ENCODE measurements around the gene CHDH.
A peak's percentile ranks its signal among the peaks of the same experiment; 100 is the strongest.

The CHDH gene

DNA sequence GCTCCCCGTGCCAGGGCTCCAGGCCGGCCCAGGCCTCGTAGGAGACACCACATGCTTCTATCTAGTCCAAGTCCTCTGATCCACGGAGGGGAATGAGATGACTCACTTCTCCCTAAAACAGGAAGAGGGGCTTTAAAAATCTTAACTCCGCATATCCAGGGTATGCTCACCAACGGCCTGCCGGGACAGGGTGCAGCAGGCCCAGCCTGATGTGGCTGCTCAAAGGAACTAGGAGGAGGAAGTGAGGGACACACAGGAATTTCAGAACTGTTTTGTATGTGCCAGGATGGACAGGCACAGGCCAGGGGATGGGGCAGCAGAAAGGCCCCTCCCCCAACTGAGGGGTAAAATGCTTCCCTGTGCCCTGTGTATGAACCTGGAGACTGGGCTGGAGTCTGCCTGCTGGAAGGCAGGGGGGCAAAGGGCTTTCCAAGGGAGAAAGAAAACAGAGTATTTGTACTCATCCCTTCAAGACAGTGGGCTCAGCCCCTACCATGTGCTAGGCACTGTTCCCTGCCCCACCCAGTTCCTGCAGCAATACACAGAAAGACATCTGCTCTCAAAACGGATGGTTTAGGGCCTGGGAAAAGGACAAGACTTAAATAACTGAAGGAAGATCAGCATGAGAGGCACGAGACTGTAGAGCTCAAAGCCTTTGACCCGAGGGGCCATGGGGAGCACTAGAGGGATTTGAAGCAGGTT, 22.1 kb downstream of the CHDH start:
- DNase-seq = peak; percentile 11

DNA sequence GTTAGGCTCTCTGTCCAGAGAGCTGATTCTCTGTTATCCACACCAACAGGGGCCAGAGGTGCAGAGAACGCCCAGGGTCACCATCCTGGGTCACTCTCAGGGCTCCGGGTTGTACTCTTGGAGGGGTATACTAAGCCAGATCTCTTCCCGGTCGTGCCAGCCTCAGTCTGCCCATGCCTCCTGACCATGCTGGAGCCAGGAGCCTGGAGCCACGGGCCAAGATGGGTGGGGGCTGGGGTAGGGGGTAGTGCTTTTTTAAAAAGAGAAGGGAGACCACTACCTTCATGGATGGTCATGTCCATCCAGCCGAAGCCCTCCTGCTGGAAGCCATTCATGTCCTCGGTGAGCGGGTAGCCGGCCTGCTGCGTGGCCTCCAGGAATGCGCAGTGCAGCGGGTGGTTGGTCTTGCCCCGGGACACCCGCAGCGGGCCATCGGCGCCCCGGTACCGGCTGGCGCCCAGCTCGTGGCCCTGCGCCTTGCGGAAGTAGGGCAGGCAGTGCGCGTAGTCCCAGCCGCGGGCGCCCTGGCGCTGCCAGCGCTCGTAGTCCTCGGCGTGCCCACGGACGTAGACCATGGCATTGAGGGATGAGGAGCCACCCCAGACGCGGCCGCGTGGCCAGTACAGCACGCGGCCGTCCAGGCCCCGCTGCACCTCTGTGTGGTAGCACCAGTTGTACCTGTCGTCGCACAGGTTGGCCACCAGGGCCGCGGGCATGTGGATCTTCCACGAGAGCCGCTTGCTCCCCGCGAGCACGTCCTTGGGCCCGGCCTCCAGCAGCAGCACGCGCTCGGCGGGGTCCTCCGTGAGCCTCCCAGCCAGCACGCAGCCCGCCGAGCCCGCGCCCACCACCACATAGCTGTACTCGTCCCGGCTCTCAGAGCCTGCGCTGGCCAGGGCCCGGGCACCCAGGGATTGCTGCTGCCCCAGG, 22.9 kb downstream of the CHDH start:
- DNase-seq = peak; percentile 7

DNA sequence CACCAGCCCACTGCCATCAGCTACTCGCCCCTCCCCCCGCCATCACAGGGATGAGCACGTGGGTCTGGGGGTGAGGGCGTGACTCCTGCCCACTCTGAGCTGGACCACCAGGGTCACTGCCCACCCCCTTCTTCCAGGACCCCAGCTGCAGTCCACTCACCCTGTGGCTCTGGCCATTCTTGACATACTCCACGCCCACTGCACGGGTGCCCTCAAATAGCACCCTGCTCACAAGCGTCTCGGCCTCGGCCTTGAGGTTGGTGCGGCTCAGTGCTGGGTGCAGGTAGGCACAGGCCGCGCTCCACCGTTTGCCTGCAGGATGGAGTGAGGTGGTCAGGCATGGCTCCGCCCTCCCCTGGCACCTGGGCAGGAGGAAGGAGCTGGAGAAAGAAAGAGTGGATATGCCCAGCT, 23.9 kb downstream of the CHDH start:
- DNase-seq = peak; percentile 11

DNA sequence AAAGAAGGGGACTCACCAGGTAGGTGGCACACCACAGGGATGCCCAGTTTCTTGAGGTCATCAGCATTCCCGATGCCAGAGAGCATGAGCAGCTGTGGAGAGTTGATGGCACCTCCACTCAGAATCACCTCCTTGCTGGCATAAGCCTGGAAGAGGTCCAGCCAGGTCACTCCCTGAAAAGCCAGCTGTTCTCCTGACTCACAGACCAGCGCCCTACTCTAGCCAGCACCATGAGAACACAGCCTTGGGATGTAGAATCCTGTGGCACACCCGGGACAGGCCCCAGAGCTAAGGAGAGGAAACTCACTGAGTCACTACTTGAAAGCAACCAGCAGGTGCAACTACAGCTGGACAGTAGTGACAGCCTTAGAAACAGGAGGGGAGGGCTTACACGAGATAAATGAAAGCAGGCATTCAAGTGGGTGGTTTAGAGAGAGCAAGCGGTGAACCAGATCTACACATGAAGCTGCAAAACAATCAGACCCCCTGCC, 24.5 kb downstream of the CHDH start:
- peak; percentile 20 for DNase-seq

DNA sequence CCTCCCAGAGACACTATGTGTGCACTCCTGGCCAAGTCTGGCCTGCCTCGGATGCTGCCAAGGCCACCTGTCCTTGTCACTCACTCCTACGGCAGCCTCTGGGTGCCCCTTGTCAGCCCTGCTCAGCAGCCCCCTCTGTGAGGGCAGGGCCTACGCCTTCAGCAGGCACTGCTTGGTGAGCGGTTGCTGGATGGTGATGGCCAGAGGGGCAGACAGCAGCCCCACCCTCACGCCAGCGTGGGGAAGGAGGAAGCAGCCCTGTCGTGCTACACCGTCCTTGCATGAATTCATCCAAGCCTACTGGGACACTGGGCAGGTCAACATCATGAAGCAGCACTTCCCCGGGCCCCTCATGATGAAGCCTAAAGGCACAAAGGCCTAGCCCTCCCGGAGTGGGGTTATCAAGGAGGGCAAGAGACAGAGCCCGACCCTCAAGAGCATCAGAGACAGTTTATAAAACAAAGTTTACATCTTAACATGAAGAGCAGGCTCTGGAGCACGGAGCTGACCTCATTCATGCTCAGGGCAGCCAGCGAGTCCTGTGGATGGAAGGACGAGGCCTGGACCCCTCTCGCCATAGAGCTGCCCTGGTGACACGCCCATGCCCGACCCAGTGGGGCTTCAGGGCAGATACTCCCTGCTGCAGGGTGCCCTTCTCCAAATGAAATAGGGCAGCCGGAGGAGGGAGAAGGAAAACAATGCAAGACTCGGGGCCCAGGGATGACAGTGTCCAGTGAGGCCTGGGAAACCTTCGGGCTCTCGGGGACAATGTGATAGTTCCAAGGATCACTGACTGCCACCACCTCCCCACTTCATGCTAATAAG, 25.3 kb downstream of the CHDH start:
- DNase-seq = peak; percentile 71

DNA sequence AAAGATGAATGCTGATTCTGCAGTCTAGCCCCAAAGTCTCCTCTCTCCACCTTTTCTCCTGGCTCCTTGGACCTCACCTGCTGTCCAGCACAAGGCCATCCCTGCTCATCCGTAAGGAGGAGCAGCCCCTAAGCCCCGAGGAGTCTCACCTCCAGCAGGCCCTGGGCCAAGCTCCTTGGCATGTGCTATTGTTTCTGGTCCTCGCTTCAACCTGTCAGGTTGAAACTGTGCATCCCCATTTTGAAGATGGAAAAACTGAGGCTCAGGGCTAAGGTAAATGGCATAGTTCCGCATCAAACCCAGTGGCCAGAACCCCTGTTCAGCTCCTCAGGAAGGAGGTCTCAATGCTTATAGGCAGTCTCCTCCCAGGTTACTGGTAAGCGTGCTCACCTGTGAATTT, 26.1 kb downstream of the CHDH start:
- DNase-seq = peak; percentile 3

DNA sequence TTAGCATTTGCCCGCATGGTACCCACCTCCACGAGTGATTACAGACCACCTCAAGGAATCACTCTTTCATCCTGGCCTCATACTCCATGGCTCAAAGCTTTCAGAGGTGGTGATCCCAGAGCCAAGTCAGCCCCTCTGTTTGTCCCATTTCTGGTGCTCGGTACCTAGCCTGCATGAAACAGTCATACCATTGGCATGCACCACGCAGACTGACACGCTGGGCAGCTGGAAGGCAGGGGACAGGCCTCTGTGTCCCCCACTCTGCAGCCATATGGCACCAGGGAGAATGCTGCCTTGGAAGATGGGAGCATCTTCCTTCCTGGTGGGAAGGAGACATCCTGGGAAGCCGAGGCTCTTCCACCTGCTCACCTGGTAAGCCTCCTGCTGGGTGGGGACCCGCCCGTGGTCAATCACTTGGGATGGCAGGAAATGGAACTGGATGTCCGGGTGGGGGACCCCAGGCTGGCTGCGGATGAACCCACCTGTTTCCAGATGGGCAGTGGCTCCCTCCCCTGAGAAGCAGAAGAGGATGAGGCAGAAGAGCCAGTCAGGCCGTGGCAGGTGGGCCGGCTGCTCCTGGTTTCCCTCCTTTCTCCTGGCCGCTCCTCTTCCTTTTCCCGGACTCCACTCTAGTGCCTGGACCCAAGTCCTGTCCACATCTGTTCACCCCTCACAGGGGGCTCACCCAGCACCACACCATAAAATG, 26.9 kb downstream of the CHDH start:
- DNase-seq = peak; percentile 10

DNA sequence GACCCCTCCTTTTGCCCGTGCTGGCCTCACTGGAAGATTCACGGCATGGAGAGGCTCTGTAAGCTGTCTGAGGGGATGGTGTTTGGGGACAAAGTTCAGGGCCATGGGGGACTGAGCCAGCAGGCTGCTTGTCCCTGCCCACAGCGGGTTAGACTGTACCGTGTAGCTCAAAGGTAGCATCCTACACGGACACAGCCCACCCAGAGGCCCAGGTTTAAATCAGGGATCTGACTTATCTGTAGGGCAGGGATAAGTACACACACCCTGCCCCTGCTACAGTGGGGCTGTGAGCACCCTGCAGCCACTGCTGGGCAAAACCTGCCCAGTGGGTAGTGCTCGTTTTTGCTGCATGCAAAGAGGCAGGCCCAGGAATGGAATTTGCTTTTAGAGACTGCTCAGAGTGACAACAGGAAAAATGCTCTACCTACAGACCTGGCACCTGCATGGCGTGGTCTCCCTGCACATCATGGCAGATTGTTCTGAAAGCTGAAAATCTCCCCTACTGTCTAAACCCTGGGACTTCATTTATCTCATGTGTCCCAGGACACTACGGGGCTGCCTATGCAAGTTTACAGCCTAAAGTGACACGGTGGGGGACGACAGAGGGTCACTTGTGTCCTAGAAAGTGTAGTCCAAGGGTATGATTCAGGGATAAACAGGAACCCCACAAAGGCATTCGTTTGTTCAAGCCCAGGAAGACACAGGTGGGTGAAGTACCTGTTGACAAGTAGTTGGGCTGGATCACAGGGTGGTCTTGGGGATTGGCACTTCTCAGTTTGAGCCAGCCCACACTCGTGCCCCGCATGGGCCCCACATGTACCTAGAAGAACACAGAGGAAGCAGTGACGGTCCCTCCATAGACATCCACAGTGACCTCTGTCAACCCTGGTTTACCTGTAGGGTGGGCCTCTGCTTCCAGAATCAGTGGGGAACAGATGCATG, 27.7 kb downstream of the CHDH start:
- peak; percentile 8 for DNase-seq

DNA sequence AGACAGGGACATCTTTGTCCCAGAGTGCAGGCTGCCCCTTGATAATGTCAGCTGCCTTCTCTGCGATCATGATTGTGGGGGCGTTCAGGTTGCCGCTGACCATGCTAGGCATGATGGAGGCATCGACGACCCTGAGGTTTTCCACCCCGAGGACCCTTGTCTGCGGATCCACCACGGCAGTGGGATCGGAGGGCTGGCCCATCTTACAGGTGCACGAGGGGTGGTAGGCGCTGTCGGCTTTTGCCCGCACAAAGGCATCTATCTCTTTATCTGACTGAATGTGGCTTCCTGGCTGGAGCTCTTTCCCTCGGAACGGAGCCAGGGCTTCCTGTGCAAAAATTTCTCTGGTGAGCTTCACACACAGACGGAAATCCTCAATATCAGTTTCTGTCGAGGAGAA, 28.4 kb downstream of the CHDH start:
- DNase-seq = peak; percentile 10

DNA sequence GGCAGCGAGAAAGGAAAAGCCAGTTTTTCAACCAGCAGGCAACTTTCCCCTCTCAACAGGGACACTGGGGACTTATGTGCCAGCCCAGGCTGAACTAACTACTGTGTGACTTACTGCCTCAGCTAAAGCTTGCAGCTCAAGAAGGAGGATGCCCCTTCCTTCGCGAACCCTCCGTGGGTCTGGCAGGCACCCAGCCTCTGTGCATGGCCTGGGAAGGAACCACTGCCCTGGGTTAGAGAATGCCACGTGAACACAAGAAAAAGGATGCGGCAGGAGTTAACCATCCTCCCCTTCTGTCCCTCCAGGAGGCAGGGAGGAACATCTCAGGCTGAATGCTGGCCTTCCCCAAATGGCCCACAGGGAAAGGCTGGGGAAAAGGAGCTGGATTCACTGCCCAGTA, 29.0 kb downstream of the CHDH start:
- DNase-seq = no peak

DNA sequence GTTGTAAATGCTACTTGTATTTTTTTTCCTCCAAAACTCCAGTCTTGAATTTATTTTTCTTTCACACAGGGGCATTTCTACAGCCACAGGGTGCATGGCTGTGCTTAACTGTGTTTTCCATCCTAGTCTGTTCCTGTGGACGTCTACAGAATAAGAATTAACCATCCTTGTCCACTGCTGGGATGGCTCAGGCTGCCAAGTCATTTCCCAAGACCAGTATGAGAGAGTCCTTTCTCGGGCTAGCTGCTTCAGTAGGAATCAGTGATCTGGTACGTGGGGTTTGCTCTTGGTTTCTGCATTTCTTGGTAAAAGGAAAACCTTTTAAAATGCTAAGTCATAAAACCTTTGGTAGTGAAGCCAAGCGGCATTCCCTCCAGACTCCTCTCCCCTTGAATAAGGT, 29.8 kb downstream of the CHDH start:
- DNase-seq = no peak

DNA sequence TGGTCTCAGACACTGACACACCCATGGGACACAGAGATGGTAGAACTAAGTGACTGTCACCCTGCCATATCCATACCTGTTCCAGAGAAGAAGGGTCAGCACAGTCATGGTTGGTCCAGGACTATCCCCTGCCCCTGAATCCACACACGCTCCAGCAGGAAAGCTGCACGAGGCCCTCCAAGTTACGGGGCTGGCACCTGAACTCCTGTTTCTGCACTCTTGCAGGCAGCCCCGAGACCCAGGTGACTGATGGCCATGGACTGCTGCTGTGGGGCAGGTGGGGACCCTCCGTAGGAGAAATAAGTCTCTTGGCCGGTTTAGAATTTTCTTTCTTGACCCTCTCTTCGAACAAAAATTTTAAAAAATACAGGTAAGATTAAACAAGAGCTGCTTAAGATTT, 30.6 kb downstream of the CHDH start:
- DNase-seq = no peak

DNA sequence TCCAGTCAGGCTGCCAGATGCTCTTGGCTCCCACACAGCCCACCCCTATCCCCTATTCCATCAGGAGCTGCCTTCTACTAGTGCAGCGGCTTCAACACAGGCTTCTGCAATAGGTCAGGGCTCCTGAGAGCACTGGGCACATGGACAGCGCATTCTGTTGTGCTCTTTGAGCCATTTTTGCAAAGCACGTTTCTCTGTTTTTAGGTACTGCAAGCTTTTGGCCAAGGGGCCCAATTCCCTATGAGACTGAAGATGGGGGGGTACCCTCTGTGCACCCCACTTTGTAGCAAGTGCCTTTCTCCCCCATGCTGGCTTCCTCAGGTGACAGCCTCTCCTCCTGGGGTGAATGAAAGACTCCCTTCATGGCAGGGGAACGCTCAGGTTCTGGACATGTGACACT, 31.2 kb downstream of the CHDH start:
- no peak for DNase-seq

DNA sequence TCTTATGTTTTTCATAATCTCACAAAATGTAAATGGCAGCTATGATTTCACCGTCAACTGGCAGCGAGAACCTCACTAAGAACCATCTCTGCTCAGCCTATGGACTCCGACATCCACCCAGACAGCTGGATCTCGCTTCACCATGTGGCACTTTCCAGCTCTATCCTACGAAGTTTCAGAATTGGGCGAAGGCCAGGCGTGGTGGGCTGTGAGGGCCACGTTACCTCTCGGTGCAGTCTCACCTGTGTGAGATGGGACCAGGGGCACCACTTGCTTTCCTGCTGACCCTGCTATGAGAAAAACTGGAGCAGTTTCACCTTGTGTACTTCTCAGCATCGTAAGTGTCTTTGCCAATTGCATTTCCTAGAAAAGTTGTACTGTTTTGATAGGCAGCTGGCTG, 32.3 kb downstream of the CHDH start:
- no peak for DNase-seq

DNA sequence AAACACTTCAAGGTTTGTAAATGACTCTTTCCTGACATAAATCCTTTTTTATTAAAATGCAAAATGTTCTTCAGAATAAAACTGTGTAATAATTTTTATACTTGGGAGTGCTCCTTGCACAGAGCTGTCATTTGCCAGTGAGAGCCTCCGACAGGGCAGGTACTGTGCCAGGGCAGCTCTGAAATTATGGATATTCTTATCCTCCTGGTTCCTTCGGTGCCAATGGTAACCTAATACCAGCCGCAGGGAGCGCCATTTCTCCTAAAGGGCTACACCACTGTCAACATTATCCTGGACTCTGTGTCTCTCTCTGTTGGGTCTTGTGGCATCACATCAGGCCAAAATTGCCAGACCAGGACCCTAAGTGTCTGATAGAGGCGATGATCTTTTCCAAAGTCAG, 33.0 kb downstream of the CHDH start:
- DNase-seq = no peak

DNA sequence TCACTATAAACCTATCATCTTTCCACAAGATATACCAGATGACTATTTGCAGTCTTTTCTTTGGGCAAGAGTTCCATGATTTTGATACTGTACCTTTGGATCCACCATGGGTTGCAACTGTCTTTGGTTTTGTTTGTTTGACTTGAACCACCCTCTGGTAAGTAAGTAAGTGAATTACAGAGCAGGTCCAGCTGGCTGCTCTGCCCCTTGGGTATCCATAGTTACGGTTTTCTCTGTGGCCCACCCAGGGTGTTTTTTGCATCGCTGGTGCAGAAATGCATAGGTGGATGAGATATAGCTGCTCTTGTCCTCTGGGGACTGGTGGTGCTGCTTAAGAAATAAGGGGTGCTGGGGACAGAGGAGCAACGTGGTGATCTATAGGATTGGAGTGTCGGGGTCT, 33.8 kb downstream of the CHDH start:
- DNase-seq = no peak

DNA sequence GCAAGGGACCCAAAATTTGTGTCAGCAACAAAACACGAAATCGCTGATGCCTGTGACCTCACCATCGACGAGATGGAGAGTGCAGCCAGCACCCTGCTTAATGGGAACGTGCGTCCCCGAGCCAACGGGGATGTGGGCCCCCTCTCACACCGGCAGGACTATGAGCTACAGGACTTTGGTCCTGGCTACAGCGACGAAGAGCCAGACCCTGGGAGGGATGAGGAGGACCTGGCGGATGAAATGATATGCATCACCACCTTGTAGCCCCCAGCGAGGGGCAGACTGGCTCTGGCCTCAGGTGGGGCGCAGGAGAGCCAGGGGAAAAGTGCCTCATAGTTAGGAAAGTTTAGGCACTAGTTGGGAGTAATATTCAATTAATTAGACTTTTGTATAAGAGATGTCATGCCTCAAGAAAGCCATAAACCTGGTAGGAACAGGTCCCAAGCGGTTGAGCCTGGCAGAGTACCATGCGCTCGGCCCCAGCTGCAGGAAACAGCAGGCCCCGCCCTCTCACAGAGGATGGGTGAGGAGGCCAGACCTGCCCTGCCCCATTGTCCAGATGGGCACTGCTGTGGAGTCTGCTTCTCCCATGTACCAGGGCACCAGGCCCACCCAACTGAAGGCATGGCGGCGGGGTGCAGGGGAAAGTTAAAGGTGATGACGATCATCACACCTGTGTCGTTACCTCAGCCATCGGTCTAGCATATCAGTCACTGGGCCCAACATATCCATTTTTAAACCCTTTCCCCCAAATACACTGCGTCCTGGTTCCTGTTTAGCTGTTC, 34.9 kb downstream of the CHDH start:
- no peak for DNase-seq

DNA sequence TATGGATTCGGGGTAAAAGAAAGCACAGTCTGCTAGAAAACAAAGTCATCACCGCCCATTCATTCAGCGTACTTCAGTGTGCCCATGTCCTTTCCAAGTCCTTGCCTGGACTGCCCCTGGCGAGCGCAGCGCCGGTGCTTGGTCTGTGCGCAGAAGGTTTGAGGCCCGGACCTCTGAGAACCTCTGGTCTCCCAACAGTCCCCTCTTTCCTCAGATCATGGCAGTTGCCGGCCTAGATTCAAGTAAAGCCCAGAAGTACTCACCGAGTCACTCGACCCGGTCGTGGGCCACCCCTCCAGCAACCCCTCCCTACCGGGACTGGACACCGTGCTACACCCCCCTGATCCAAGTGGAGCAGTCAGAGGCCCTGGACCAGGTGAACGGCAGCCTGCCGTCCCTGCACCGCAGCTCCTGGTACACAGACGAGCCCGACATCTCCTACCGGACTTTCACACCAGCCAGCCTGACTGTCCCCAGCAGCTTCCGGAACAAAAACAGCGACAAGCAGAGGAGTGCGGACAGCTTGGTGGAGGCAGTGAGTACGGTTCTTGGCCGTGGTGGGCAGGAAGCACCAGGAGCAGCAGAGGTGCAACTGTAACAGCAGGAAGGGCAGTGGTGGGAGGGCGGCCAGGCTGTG, 36.3 kb downstream of the CHDH start:
- no peak for DNase-seq

DNA sequence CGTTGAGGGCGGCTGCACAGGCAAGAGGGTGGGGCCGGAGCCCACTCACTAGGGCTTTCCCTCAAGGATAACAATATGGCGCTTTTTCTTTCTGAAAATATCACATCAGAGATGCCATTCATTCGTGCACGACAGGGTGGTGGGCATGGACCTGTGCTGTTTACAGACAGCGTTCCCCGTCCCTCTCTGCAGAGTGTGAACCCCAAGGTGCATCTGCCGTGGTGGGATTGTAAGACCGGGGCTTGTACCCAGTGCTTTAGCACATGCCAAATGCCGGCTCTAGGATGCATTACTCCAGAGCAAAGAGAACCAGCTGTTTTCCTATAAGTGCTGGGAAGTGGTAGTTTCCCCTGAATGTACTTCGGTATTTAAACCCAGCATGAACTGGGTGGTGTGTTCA, 37.0 kb downstream of the CHDH start:
- no peak for DNase-seq

DNA sequence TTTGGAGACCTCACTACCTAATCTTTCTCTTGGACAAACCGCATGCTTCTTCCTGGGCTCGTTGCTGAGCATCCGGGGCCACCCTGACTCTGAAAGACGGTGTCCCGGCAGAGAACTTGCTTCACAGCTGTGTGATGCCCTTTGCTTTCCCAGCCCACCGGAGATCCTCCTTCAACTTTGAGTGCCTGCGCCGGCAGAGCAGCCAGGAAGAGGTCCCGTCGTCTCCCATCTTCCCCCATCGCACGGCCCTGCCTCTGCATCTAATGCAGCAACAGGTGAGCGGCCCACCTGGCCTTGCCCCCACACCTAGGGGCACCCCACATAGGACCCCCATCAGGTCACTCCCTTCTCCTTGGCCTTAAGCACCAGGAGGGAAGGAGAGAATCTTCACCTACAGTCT, 37.7 kb downstream of the CHDH start:
- no peak for DNase-seq

All from femur (tissue), 1 donor.